K562 (cell line): ENCODE measurements around the gene HMGCL. TPM values are rescaled to one million over a fixed set of nuclear protein-coding genes. Genes with fewer than 3 reads are reported as not detected.

Experiments used
- ETV6 ChIP-seq, 3 experiments: fragments of 150-350 bp in 1 of 3; sonication (generic) in 1 of 3; formaldehyde crosslinking in 1 of 3; IDR thresholded peaks; 2 replicates each; pipeline versions ENCODE4 v1.6.1 to v1.8.0; 2014 to 2022; ENCODE audit warnings: borderline replicate concordance in 2 of 3, low read depth in 2 of 3, antibody characterized with exemption in 1 of 3, low read length in 1 of 3, mild to moderate bottlenecking in 1 of 3, missing genetic modification reagents in 1 of 3
- GABPB1 ChIP-seq: sonication (generic); formaldehyde crosslinking; IDR thresholded peaks from 2 replicates; pipeline ENCODE4 v1.8.0; 2022; ENCODE audit warnings: mild to moderate bottlenecking, missing genetic modification reagents
- IFI16 ChIP-seq: fragments of 250-450 bp; sonication (Bioruptor Pico); IDR thresholded peaks from 2 replicates; pipeline ENCODE4 v2.1.2; 2022; ENCODE audit warnings: mild to moderate bottlenecking, inconsistent platforms
- MAX ChIP-seq: sonication (generic); formaldehyde crosslinking; IDR thresholded peaks from 2 replicates; pipeline ENCODE4 v1.9.0; 2022; ENCODE audit warnings: mild to moderate bottlenecking, missing genetic modification reagents
- NCOA1 ChIP-seq: fragments of 450-650 bp; IDR thresholded peaks from 2 replicates; pipeline ENCODE4 v1.6.1; 2016; ENCODE audit warnings: low read depth
- NR3C1 ChIP-seq: sonication (generic); formaldehyde crosslinking; IDR thresholded peaks from 2 replicates; pipeline ENCODE4 v1.8.1; 2022; ENCODE audit warnings: missing genetic modification reagents
- PHTF2 ChIP-seq: fragments of 250-450 bp; sonication (Bioruptor Pico); IDR thresholded peaks from 2 replicates; pipeline ENCODE4 v1.5.0; 2021; ENCODE audit warnings: mild to moderate bottlenecking
- SIN3A ChIP-seq, 2 experiments: fragments of 150-350 bp in 1 of 2; IDR thresholded peaks; 2 replicates each; pipeline ENCODE4 v1.6.1; 2011 to 2016; ENCODE audit warnings: borderline replicate concordance in 2 of 2, low read depth in 2 of 2, low read length in 2 of 2, mild to moderate bottlenecking in 2 of 2, moderate library complexity in 2 of 2; ENCODE audit not compliant: control insufficient read depth in 1 of 2
- SMC3 ChIP-seq: conservative IDR thresholded peaks from 2 replicates; pipeline ENCODE4 v1.6.1; 2011; ENCODE audit warnings: low read depth, low read length, improper control_type of control experiment; ENCODE audit not compliant: insufficient read depth
- ZC3H4 ChIP-seq: sonication (generic); formaldehyde crosslinking; IDR thresholded peaks from 2 replicates; pipeline ENCODE4 v1.9.0; 2021; ENCODE audit warnings: missing genetic modification reagents, borderline replicate concordance
- ZNF324 ChIP-seq: fragments of 250-450 bp; sonication (Bioruptor Pico); IDR thresholded peaks from 2 replicates; pipeline ENCODE4 v1.4.0; 2020; ENCODE audit warnings: mild to moderate bottlenecking
- ZNF408 ChIP-seq: fragments of 250-450 bp; sonication (Bioruptor Pico); IDR thresholded peaks from 2 replicates; pipeline ENCODE4 v1.4.0; 2020; ENCODE audit warnings: low read depth, mild to moderate bottlenecking, moderate library complexity
- polyA plus RNA-seq, 8 experiments: library from polyadenylated mRNA; depleted of rRNA in 4 of 8; stranded (reverse) in 5 of 8; unstranded in 3 of 8; fragments of >200 nt; fragmentation: Nextera tagmentation in 2 of 8; fragmentation: Illumina TruSeq in 1 of 8; extraction: Ambion mirVana in 2 of 8; extraction: Trizol in 1 of 8; gene quantifications; 2 replicates each; pipeline versions ENCODE4 v1.2.1 to v1.2.3, GENCODE V29; 2011 to 2014; ENCODE audit warnings: inconsistent platforms in 1 of 8, missing spikeins in 1 of 8
- total RNA-seq, 7 experiments: library from RNA; depleted of rRNA in 6 of 7; stranded (reverse); fragments of >200 nt in 6 of 7; fragmentation: Illumina TruSeq in 2 of 7; extraction: Trizol in 2 of 7; gene quantifications; 2 replicates each; pipeline versions ENCODE4 v1.2.1 to v1.2.3, GENCODE V29; 2011 to 2021; ENCODE audit warnings: low replicate concordance in 1 of 7
- TF ChIP-seq, protein P1 (sequence below): fragments of 450-650 bp; IDR thresholded peaks from 2 replicates; pipeline ENCODE4 v1.6.1; 2014; ENCODE audit warnings: low read depth, mild to moderate bottlenecking, moderate library complexity, borderline replicate concordance
- TF ChIP-seq, protein P2 (sequence below): fragments of 250-450 bp; sonication (Bioruptor Pico); IDR thresholded peaks from 2 replicates; pipeline ENCODE4 v1.5.0; 2022; ENCODE audit warnings: mild to moderate bottlenecking
- TF ChIP-seq, protein P3 (sequence below): IDR thresholded peaks from 3 replicates; pipeline ENCODE4 v1.6.1; 2011; ENCODE audit warnings: borderline replicate concordance, mild to moderate bottlenecking, moderate library complexity; ENCODE audit not compliant: insufficient read length; ENCODE audit errors: extremely low read depth
- TF ChIP-seq, protein P4 (sequence below): fragments of 450-650 bp; IDR thresholded peaks from 2 replicates; pipeline ENCODE4 v1.6.1; 2016; ENCODE audit warnings: mild to moderate bottlenecking

The HMGCL gene
- total and polyA plus RNA-seq, 9 of the 15 experiments (the other 6 are each of a cell fraction or from before 2014, with no cell fraction given) = 18.0 to 82.2 (median 24.2) TPM

- TF ChIP-seq, protein P1, sequence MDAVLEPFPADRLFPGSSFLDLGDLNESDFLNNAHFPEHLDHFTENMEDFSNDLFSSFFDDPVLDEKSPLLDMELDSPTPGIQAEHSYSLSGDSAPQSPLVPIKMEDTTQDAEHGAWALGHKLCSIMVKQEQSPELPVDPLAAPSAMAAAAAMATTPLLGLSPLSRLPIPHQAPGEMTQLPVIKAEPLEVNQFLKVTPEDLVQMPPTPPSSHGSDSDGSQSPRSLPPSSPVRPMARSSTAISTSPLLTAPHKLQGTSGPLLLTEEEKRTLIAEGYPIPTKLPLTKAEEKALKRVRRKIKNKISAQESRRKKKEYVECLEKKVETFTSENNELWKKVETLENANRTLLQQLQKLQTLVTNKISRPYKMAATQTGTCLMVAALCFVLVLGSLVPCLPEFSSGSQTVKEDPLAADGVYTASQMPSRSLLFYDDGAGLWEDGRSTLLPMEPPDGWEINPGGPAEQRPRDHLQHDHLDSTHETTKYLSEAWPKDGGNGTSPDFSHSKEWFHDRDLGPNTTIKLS = no peak
- no peak for TF ChIP-seq NR3C1
- TF ChIP-seq, protein P2, sequence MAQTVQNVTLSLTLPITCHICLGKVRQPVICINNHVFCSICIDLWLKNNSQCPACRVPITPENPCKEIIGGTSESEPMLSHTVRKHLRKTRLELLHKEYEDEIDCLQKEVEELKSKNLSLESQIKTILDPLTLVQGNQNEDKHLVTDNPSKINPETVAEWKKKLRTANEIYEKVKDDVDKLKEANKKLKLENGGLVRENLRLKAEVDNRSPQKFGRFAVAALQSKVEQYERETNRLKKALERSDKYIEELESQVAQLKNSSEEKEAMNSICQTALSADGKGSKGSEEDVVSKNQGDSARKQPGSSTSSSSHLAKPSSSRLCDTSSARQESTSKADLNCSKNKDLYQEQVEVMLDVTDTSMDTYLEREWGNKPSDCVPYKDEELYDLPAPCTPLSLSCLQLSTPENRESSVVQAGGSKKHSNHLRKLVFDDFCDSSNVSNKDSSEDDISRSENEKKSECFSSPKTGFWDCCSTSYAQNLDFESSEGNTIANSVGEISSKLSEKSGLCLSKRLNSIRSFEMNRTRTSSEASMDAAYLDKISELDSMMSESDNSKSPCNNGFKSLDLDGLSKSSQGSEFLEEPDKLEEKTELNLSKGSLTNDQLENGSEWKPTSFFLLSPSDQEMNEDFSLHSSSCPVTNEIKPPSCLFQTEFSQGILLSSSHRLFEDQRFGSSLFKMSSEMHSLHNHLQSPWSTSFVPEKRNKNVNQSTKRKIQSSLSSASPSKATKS (CRISPR knock-in tag) = no peak
- peak; percentile 70 to 89; a peak in 3 of 4 replicates for TF ChIP-seq SIN3A (IDR thresholded peaks at IDR 0.05; ENCODE audit: borderline replicate concordance in 2 of 2, control insufficient read depth in 1 of 2, low read depth in 2 of 2, low read length in 2 of 2)
- no peak for TF ChIP-seq GABPB1
- TF ChIP-seq IFI16 (CRISPR knock-in tag) = no peak
- no peak for TF ChIP-seq ETV6 (IDR thresholded peaks at IDR 0.05; ENCODE audit: borderline replicate concordance in 1 of 2, low read depth in 2 of 2, low read length in 1 of 2)
- TF ChIP-seq ETV6 (CRISPR knock-in tag; IDR thresholded peaks at IDR 0.05; ENCODE audit: borderline replicate concordance) = no peak
- TF ChIP-seq PHTF2 (CRISPR knock-in tag) = no peak
- no peak for TF ChIP-seq SMC3
- no peak for TF ChIP-seq ZC3H4 (CRISPR knock-in tag)
- TF ChIP-seq ZNF408 (CRISPR knock-in tag) = no peak
- no peak for TF ChIP-seq NCOA1
- TF ChIP-seq ZNF324 (CRISPR knock-in tag) = no peak
- TF ChIP-seq, protein P3, sequence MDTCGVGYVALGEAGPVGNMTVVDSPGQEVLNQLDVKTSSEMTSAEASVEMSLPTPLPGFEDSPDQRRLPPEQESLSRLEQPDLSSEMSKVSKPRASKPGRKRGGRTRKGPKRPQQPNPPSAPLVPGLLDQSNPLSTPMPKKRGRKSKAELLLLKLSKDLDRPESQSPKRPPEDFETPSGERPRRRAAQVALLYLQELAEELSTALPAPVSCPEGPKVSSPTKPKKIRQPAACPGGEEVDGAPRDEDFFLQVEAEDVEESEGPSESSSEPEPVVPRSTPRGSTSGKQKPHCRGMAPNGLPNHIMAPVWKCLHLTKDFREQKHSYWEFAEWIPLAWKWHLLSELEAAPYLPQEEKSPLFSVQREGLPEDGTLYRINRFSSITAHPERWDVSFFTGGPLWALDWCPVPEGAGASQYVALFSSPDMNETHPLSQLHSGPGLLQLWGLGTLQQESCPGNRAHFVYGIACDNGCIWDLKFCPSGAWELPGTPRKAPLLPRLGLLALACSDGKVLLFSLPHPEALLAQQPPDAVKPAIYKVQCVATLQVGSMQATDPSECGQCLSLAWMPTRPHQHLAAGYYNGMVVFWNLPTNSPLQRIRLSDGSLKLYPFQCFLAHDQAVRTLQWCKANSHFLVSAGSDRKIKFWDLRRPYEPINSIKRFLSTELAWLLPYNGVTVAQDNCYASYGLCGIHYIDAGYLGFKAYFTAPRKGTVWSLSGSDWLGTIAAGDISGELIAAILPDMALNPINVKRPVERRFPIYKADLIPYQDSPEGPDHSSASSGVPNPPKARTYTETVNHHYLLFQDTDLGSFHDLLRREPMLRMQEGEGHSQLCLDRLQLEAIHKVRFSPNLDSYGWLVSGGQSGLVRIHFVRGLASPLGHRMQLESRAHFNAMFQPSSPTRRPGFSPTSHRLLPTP = no peak
- TF ChIP-seq MAX = peak; percentile 95
- TF ChIP-seq, protein P4, sequence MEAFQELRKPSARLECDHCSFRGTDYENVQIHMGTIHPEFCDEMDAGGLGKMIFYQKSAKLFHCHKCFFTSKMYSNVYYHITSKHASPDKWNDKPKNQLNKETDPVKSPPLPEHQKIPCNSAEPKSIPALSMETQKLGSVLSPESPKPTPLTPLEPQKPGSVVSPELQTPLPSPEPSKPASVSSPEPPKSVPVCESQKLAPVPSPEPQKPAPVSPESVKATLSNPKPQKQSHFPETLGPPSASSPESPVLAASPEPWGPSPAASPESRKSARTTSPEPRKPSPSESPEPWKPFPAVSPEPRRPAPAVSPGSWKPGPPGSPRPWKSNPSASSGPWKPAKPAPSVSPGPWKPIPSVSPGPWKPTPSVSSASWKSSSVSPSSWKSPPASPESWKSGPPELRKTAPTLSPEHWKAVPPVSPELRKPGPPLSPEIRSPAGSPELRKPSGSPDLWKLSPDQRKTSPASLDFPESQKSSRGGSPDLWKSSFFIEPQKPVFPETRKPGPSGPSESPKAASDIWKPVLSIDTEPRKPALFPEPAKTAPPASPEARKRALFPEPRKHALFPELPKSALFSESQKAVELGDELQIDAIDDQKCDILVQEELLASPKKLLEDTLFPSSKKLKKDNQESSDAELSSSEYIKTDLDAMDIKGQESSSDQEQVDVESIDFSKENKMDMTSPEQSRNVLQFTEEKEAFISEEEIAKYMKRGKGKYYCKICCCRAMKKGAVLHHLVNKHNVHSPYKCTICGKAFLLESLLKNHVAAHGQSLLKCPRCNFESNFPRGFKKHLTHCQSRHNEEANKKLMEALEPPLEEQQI = no peak
Observed at GRCh38 chr1:23793018-23793781, 32.0 kb downstream of the HMGCL start (continued).
